ENCODE results near the gene ZDHHC7.

The ZDHHC7 gene

DNA sequence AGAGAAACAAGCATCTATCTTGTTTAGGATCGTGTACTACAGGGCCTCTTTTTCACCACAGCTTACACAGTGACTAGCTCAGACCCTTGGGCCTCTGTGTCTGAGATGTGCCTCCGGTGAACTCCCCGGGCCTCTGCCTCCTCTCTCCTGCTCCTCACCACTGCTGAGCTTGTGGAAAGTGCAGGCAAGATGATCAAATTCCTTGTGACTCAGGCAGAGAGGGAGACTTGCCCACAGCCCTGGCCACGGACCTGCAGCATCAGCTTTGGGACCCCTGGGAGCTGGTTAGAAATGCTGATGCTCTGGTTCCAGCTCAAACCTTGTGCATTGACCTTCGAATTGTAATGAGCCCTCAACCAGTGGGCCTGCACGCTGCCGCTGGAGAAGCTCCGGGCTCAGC is 79.8 kb downstream of the ZDHHC7 start:
- in situ Hi-C loops (cut with HindIII; ENCODE audit: low pct_ligation_motif_present, low pct_unique_long_range_greater_than_20kb, low sequenced_read_pairs) = no loop called here
- DNase-seq = no peak

- in situ Hi-C loops (cut with HindIII; ENCODE audit: low pct_ligation_motif_present, low pct_unique_long_range_greater_than_20kb, low sequenced_read_pairs) = no loop called here
- DNase-seq = no peak
Measured at GRCh38 chr16:84931107-84931494, 80.2 kb downstream of the ZDHHC7 start.

GRCh38 chr16:84930298-84931106 is 80.8 kb downstream of the ZDHHC7 start:
- in situ Hi-C loops (cut with HindIII; ENCODE audit: low pct_ligation_motif_present, low pct_unique_long_range_greater_than_20kb, low sequenced_read_pairs) = no loop called here
- DNase-seq = no peak

DNA sequence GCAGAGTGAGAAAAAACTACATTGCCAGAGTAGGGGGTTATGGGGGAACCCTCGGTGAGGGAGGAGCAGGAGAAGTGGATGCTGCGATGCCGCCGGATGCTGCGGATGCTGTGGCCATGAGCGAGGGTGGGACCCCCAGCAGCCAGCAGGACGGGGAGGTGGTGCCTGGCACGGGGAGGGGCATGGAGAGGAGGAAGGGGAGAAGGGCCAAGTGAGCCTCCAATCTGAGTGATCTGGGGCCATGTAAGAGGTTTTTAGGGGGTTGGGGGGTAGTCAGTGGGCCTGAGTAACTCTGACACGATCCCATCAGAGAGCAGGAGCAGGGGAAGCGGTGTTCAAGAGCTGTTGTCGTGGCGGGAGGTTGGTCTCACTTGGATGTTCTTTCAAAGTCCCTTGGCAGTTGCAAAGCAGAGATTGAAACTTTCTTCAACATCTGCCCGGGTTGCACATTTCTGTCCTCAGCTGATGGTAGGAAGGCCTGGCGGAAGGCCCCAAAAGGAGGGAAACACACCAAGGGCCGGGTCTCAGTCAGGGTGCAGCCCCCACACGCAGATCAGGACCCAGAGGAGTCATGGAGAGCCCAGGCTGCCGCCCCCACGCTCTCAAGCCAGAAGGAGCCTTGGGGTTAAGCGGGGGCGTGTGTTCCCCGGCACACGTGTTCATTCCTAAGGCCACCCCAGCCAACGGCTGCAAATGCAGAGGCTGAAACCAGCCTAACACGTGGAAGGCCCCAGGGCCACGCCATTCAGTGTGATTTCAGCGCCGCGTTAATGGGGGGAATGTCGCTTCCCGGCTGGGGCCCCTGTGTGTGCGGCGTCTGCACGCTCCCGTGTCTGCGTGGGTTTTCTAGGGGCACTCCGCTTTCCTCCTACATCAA is 81.7 kb downstream of the ZDHHC7 start:
- no peak for DNase-seq
- in situ Hi-C loops (cut with HindIII; ENCODE audit: low pct_ligation_motif_present, low pct_unique_long_range_greater_than_20kb, low sequenced_read_pairs) = loop anchor here (5.0 kb wide), 1 partner anchor 47 kb away; no protein-coding TSS in a partner anchor

DNA sequence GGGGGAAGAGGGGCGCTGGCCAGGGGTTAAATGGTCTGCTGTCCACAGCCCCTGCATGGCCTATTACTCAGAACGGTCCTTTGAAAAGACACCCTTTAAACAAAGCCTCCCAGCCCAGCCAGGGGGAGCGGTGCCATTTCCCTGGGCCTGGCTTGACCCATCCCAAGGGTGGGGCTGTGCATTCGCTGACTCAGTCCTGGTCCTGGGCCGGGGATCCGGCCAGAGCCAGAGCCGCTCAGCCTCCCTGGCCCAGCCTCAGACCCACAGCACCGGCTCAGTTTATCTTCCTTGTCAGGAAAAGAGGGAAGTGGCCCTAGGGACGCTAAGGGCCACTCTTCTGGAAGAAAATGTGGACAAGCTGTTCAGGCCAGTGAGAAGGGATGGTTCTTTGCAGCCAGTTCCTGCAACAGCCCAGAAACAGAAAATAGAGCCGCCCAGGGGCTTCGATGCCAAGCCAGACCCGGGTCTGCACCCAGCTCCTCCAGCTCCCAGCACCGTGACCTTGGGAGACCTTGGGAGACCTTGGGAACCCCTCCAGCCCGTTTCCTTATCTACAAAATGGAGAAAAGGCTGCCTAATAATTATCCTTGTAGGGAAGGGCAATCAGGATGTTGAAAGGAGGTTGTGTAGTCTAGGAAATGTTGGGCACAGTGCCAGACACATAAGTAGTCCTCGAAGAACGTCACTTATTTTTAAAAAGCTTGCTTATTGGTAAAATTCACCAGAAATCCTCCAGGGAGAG is 82.5 kb downstream of the ZDHHC7 start:
- in situ Hi-C loops (cut with HindIII; ENCODE audit: low pct_ligation_motif_present, low pct_unique_long_range_greater_than_20kb, low sequenced_read_pairs) = loop anchor here (5.0 kb wide), 1 partner anchor 47 kb away; no protein-coding TSS in a partner anchor
- no peak for DNase-seq

- DNase-seq = no peak
- in situ Hi-C loops (cut with HindIII; ENCODE audit: low pct_ligation_motif_present, low pct_unique_long_range_greater_than_20kb, low sequenced_read_pairs) = loop anchor here (5.0 kb wide), 1 partner anchor 46 kb away; no protein-coding TSS in a partner anchor
Measured at GRCh38 chr16:84927621-84928591, 83.4 kb downstream of the ZDHHC7 start.

DNA sequence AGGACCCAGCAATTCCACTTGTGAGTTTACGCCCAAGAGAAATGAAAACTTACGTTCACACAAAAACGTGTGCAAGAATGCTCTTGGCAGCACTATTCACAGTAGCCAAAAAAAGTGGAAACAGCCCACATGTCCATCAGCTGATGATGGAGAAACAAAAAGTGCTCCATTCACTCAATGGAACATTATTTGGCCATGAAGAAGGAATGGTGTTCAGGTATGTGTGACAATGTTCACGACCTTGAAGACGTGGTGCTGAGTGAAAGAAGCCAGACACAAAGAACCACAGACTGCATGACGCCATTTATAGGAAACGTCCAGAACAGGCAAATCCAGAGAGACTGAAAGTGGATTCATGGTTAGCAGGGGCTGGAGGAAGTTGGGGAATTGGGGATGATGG is 84.9 kb downstream of the ZDHHC7 start:
- no peak for DNase-seq
- in situ Hi-C loops (cut with HindIII; ENCODE audit: low pct_ligation_motif_present, low pct_unique_long_range_greater_than_20kb, low sequenced_read_pairs) = loop anchor here (5.0 kb wide), 1 partner anchor 44 kb away; no protein-coding TSS in a partner anchor

GRCh38 chr16:84925773-84926372 is 85.5 kb downstream of the ZDHHC7 start:
- in situ Hi-C loops (cut with HindIII; ENCODE audit: low pct_ligation_motif_present, low pct_unique_long_range_greater_than_20kb, low sequenced_read_pairs) = loop anchor here (5.0 kb wide), 1 partner anchor 44 kb away; no protein-coding TSS in a partner anchor
- DNase-seq = no peak

- in situ Hi-C loops (cut with HindIII; ENCODE audit: low pct_ligation_motif_present, low pct_unique_long_range_greater_than_20kb, low sequenced_read_pairs) = loop anchor here (5.0 kb wide), 1 partner anchor 43 kb away; no protein-coding TSS in a partner anchor
Measured at GRCh38 chr16:84925092-84925772, 86.1 kb downstream of the ZDHHC7 start.

GRCh38 chr16:84924331-84925091 is 86.8 kb downstream of the ZDHHC7 start:
- DNase-seq = no peak
- in situ Hi-C loops (cut with HindIII; ENCODE audit: low pct_ligation_motif_present, low pct_unique_long_range_greater_than_20kb, low sequenced_read_pairs) = loop anchor here (5.0 kb wide), 1 partner anchor 42 kb away; no protein-coding TSS in a partner anchor

More at GRCh38 chr16:84925092-84925772, 86.1 kb downstream of the ZDHHC7 start:
- peak; percentile 37 for DNase-seq
